ENCODE measurements around the gene TGFBRAP1.

The TGFBRAP1 gene

DNA sequence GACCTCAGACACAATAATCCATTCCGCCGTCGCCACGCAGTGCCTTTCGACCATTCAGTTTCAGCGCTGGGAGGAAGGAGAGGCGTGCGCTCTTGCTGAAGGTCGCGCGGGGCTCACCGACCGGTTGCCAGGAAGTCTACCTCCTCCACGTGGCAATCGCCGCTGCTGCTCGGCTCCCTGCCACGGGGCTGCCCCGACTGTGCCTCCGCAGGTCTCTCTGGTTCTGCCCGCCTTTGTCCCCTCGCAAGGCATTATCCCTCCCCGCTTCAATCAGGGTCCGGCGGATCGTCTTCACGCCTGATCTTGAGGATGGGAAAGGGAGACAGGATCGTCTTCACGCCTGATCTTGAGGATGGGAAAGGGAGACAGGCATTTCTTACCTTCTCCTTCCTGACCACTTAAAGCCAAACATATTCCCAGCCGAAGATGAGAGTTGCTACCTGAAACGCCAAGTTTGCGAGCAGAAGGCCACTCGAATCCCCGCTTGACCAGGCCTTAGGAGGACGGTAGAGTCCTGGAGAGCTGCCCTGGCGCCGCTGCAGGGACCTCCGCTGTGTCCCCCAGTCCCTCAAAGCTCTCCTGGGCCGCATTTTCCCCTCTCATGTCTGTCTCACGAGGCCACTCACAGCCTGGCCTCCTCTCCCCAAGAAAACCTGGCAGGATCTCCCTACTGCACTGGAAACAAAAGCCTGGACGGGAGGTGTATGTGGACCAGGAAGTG is 92.3 kb downstream of the TGFBRAP1 start:
- DNase-seq (ENCODE audit: low read depth, low spot score) = no peak

- DNase-seq (ENCODE audit: low read depth, low spot score) = no peak
Measured at GRCh38 chr2:105236060-105236424, 93.5 kb downstream of the TGFBRAP1 start.

- no peak for DNase-seq (ENCODE audit: low read depth, low spot score)
Measured at GRCh38 chr2:105235388-105236059, 94.0 kb downstream of the TGFBRAP1 start.

DNA sequence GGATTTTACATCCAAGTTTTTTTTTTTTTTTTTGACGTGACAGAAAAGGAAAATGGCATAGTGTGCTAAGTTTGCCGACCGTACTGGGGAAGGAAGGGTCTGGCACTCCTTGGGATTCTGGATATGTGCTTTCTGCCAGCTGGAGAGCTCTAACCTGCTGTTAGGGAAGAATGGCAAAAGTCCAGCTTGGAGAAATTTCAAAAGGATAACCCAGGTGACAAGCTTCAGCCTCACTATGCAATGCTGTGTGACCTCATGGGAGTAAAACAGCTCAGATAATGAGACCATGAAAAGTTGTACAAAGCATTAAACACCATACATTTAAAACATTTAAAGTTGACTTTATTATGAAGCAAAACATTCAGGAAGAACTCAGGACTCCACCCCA is 98.3 kb downstream of the TGFBRAP1 start:
- no peak for DNase-seq (ENCODE audit: low read depth, low spot score)

GRCh38 chr2:105224444-105224843 is 105.1 kb downstream of the TGFBRAP1 start:
- no peak for DNase-seq (ENCODE audit: low read depth, low spot score)

DNA sequence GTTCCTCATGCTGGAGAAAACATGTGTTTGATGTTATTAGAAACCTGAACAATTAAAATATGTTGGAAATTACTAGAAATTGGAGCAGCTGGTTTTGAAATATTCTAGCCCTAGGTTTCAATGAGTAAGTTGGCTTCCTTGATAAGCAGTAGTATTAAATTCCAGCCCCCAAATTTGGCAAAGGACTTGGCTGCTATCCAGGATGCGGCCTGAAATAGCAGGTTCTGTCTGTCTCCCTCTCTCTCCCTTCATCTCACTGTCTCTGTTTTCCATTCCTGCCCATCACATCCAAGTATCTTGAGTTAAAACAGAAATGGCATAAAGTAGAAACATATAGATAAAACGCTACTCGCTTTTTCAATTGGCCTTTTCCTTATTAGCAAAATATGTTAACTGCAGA is 108.9 kb downstream of the TGFBRAP1 start:
- DNase-seq (ENCODE audit: low read depth, low spot score) = no peak

GRCh38 chr2:105215586-105216192 is 113.8 kb downstream of the TGFBRAP1 start:
- DNase-seq (ENCODE audit: low read depth, low spot score) = no peak

All from activated naive CD8-positive, alpha-beta T cell treated with anti-CD3 and anti-CD28 coated beads, Interleukin-2, amount 50 U/mL, for 16 hours (primary cell).